Activated T-helper 9 cell treated with anti-CD3 and anti-CD28 coated beads, Interleukin-2, amount 50 U/mL, for 16 hours (primary cell): ENCODE measurements around the gene IAPP.
"Not testable (repeated sequence)": the region's sequence is repeated elsewhere in the genome, so short reads cannot be mapped to it uniquely, and the experiment has no call there.

Experiments used
- DNase-seq: peaks from one replicate; pipeline ENCODE4 v3.0.0-alpha.2; 2020; ENCODE audit warnings: low read depth

IAPP gene

GRCh38 chr12:21381320-21381719 lies 8.6 kb downstream of the IAPP start:
- not testable (repeated sequence) for DNase-seq

GRCh38 chr12:21384261-21384660 lies 11.6 kb downstream of the IAPP start:
- no peak for DNase-seq

GRCh38 chr12:21387174-21387573 lies 14.5 kb downstream of the IAPP start:
- DNase-seq: no peak

GRCh38 chr12:21392384-21392783 lies 19.7 kb downstream of the IAPP start:
- DNase-seq: no peak

GRCh38 chr12:21394828-21395626 lies 22.3 kb downstream of the IAPP start:
- not testable (repeated sequence) for DNase-seq

GRCh38 chr12:21413369-21414277 lies 40.9 kb downstream of the IAPP start:
- DNase-seq: no peak

GRCh38 chr12:21416511-21417121 lies 43.9 kb downstream of the IAPP start:
- no peak for DNase-seq

GRCh38 chr12:21418398-21418797 lies 45.7 kb downstream of the IAPP start:
- DNase-seq: not testable (repeated sequence)

- not testable (repeated sequence) for DNase-seq
Observed at GRCh38 chr12:21419009-21419699, 46.5 kb downstream of the IAPP start.

GRCh38 chr12:21428241-21428640 lies 55.5 kb downstream of the IAPP start:
- DNase-seq: no peak
